GM19025 (cell line): ENCODE data around the gene NRXN2.

Experiments used
- ATAC-seq: cut with Tn5 transposase; IDR thresholded peaks from one replicate; pipeline ENCODE4 v1.9.1; 2021; ENCODE audit warnings: mild to moderate bottlenecking, low read depth, moderate library complexity; ENCODE audit not compliant: unreplicated experiment

The NRXN2 gene

GRCh38 chr11:64560139-64560771 lies 162.7 kb downstream of the NRXN2 start:
- no peak for ATAC-seq

- no peak for ATAC-seq
Measured at GRCh38 chr11:64559351-64560138, 163.5 kb downstream of the NRXN2 start.

- no peak for ATAC-seq
Measured at GRCh38 chr11:64558869-64559268, 164.1 kb downstream of the NRXN2 start.

DNA sequence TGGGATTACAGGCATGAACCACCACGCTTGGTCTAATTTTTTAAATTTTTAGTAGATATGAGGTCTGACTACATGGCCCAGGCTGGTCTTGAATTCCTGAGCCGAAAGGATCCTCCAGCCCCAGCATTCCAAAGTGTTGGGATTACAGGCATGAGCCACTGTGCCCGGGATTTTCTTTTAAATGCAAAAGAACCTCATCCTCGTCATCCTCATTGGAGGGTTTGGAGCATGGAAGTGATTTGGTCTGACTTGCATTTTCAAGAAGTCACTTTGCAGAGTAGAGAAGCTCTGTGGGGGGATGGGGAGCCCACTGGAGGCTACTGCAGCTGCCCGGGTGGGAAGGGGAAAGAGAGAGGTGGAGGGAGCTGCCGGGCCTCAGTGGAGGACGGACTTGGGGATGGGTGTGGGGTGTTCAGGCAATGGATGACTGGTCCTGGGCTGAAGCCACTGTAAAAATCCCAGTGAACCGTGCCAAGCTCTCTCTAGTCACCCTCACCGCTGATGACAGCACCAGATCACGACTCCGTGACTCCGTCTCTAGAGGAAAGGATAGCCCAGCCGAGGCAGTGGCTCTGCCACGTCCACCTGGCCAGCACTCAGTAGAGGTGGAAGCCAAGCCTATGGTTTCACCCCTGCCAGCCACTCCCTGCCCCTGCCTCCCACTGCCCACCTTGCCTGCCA lies 164.8 kb downstream of the NRXN2 start:
- no peak for ATAC-seq

DNA sequence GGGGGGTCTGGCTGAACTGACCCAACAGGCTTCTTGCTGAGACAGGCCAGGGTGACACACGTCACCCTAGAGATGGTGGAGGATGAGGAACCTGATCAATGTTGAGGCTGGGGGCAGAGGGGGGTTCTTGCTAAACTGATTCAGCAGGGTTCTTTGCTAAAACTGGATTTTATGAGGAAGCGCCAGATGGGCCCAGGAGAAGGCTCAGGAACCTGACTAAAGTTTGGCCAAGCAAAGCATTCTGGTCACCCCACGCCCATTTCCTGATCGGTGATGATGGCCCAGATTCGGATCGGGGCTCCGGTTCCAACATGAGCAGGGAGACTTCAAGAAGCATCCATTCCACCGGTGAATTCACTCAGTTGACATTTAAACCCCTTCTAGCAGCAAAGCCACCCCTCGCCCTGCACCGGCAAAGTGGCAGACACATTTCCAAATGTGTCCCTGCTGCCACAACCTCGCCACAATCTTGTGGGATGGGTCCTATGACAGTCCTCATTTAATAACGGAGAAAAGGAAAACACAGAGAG lies 166.2 kb downstream of the NRXN2 start:
- ATAC-seq, result no peak
